DOHH2 (cell line): ENCODE data around the gene ZNF473.

ENCODE experiments used
- H3F3A ChIP-seq: fragments of 200-600 bp; sonication (generic), shearing (Covaris generic); 2 replicates; pipeline ENCODE4 v1.6.0; 2016; ENCODE audit warnings: antibody characterized with exemption, mild to moderate bottlenecking; ENCODE audit not compliant: control insufficient read depth, insufficient read depth
- H3K27ac ChIP-seq: fragments of 200-600 bp; sonication (generic); 2 replicates; pipeline ENCODE4 v1.5.1; 2014; ENCODE audit warnings: low read depth, mild to moderate bottlenecking, low read length, moderate library complexity
- H3K27me3 ChIP-seq: fragments of 200-600 bp; sonication (generic); 2 replicates; pipeline ENCODE4 v1.6.1; 2014; ENCODE audit warnings: mild to moderate bottlenecking, low read length, mixed read lengths; ENCODE audit not compliant: control insufficient read depth
- H3K36me3 ChIP-seq: fragments of 200-600 bp; sonication (generic); 2 replicates; pipeline ENCODE4 v1.6.1; 2014; ENCODE audit warnings: mild to moderate bottlenecking, low read length, moderate library complexity, mixed read lengths; ENCODE audit not compliant: control insufficient read depth
- H3K4me1 ChIP-seq: fragments of 200-600 bp; sonication (generic); 2 replicates; pipeline ENCODE4 v1.6.1; 2014; ENCODE audit warnings: mild to moderate bottlenecking, low read length, mixed read lengths; ENCODE audit not compliant: control insufficient read depth
- H3K4me2 ChIP-seq: fragments of 200-600 bp; sonication (generic); 2 replicates; pipeline ENCODE4 v1.6.0; 2014; ENCODE audit warnings: mild to moderate bottlenecking, low read length, moderate library complexity
- H3K4me3 ChIP-seq: fragments of 200-600 bp; sonication (generic); 2 replicates; pipeline ENCODE4 v1.5.1; 2014; ENCODE audit warnings: mild to moderate bottlenecking, low read length, mixed read lengths
- H3K79me2 ChIP-seq: fragments of 200-600 bp; sonication (generic); 2 replicates; pipeline ENCODE4 v1.6.1; 2014; ENCODE audit warnings: mild to moderate bottlenecking, low read length, mixed read lengths; ENCODE audit not compliant: control insufficient read depth
- H3K9me2 ChIP-seq: fragments of 200-600 bp; sonication (generic); replicated peaks from 2 replicates; pipeline ENCODE4 v1.6.1; 2014; ENCODE audit warnings: mild to moderate bottlenecking, low read length, mixed read lengths; ENCODE audit not compliant: control insufficient read depth
- H3K9me3 ChIP-seq: fragments of 200-600 bp; sonication (generic); 2 replicates; pipeline ENCODE4 v1.6.1; 2014; ENCODE audit warnings: antibody characterized with exemption, low read length, mixed read lengths; ENCODE audit not compliant: control insufficient read depth, insufficient read depth
- H4K20me1 ChIP-seq: fragments of 200-600 bp; sonication (generic); 2 replicates; pipeline ENCODE4 v1.6.0; 2014; ENCODE audit warnings: low read depth, mild to moderate bottlenecking, antibody characterized with exemption, low read length, moderate library complexity; ENCODE audit not compliant: control insufficient read depth, insufficient read depth
- EZH2phosphoT487 ChIP-seq: fragments of 200-600 bp; sonication (generic); IDR thresholded peaks from 2 replicates; pipeline ENCODE4 v1.6.1; 2017; ENCODE audit warnings: borderline replicate concordance, mild to moderate bottlenecking, antibody characterized with exemption, low read length, moderate library complexity, mixed read lengths
- TF ChIP-seq, protein P1 (sequence below): fragments of 200-600 bp; sonication (generic); IDR thresholded peaks from one replicate; pipeline ENCODE4 v1.5.1; 2014; ENCODE audit warnings: antibody characterized with exemption, mild to moderate bottlenecking, low read depth, low read length; ENCODE audit not compliant: poor library complexity, severe bottlenecking

ZNF473 gene

DNA sequence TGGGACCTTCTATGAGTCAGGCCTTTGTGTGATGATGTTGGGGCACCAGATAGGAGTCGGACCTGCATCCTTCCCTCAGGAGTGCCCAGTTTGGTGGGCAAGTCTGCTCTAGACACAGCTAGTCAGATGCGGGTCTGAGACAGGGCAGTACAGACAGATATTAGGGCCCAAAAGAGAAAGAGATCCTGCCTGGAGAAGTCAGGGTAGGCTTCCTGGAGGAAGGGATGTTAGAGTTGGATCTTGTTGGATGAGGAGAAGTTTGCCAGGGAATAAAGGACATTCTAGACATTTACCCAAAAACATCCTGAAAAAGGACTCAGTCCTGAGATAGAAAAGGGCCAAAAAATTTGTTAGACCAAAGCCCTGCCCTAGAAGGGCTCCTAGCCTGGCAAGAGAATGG, 17.9 kb upstream of the ZNF473 start:
- TF ChIP-seq, protein P1, sequence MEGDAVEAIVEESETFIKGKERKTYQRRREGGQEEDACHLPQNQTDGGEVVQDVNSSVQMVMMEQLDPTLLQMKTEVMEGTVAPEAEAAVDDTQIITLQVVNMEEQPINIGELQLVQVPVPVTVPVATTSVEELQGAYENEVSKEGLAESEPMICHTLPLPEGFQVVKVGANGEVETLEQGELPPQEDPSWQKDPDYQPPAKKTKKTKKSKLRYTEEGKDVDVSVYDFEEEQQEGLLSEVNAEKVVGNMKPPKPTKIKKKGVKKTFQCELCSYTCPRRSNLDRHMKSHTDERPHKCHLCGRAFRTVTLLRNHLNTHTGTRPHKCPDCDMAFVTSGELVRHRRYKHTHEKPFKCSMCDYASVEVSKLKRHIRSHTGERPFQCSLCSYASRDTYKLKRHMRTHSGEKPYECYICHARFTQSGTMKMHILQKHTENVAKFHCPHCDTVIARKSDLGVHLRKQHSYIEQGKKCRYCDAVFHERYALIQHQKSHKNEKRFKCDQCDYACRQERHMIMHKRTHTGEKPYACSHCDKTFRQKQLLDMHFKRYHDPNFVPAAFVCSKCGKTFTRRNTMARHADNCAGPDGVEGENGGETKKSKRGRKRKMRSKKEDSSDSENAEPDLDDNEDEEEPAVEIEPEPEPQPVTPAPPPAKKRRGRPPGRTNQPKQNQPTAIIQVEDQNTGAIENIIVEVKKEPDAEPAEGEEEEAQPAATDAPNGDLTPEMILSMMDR = no peak
- Histone ChIP-seq H3K79me2 (no peaks in the 10 kb centered on the region), H3K36me3 (peaks cover 37% of the 10 kb centered on the region), H3K4me2 (no peak overlapping the region), H3K27ac (no peak overlapping the region), H3K27me3 (no peaks in the 10 kb centered on the region), H4K20me1 (no peaks in the 10 kb centered on the region), H3K9me3 (no peaks in the 10 kb centered on the region), H3K4me3 (no peak overlapping the region), H3F3A (no peaks in the 10 kb centered on the region), H3K9me2 (no peaks in the 10 kb centered on the region), H3K4me1 (no peaks in the 10 kb centered on the region)

DNA sequence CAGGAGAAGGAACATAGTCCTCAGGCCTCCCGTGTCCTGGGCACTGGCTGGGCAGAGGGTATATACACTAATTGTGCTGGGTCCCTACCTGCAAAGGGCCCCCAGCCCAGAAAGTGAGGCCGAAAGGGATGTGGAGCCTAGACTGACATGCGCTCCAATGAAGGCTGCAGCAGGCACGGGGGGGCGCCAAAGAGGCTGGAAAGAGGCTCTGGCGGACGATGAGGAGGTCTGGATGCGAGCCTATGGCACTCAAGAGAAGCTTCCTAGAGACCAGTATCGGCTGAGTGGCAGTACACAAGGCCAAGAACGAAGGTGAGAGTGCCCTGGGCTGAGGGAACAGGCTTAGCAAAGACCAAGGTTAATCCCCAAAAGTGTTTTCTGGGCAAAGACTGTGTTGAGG, 17.3 kb upstream of the ZNF473 start:
- TF ChIP-seq EZH2phosphoT487 = no peak
- TF ChIP-seq, protein P1 = peak; percentile 44
- no peaks in the 10 kb centered on the region for H3K27me3 ChIP-seq
- no peaks in the 10 kb centered on the region for H3K9me3 ChIP-seq
- H4K20me1 ChIP-seq = no peaks in the 10 kb centered on the region
- no peak overlapping the region for H3K4me2 ChIP-seq
- no peak overlapping the region for H3K4me3 ChIP-seq
- H3K4me1 ChIP-seq = no peaks in the 10 kb centered on the region
- H3K79me2 ChIP-seq = no peaks in the 10 kb centered on the region
- H3K27ac ChIP-seq = no peak overlapping the region
- H3K9me2 ChIP-seq = no peaks in the 10 kb centered on the region
- no peaks in the 10 kb centered on the region for H3F3A ChIP-seq
- peaks cover 39% of the 10 kb centered on the region for H3K36me3 ChIP-seq

DNA sequence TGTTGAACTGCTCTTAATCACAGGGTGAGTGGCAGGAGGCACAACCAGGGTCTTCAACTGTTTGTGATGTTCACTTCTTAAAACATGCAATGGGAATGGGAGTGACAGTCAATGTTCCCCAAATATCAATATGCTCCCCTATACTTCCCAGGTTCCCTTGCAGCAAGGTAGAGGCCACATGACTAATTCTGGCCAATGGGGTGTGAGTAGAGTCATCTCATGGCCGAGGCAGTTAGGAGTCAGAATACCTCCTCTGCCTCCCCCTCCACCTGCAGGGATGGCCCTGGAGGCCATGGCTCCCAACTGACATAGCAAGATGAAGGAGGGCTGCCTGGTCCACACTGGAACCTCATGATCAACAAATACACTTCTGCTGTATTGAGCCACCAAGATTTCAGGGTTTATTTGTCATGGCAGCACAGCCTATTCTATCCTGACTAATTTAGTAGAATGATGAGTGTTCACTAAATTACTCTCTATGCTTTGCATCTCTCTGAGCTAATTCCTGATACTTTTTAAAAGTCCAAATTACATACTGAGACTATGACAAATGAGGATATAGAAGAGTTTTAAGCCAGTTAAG, 9.5 kb upstream of the ZNF473 start:
- Histone ChIP-seq H3K4me3 (no peak overlapping the region), H3K27me3 (no peaks in the 10 kb centered on the region), H3K9me2 (no peaks in the 10 kb centered on the region), H3K27ac (no peak overlapping the region), H3K36me3 (peaks cover 53% of the 10 kb centered on the region), H3F3A (no peaks in the 10 kb centered on the region), H4K20me1 (no peaks in the 10 kb centered on the region; the same call in 1 of the 2 replicates), H3K79me2 (peaks cover 4% of the 10 kb centered on the region), H3K9me3 (peaks cover 5% of the 10 kb centered on the region; the same call in 1 of the 2 replicates), H3K4me2 (no peak overlapping the region), H3K4me1 (no peaks in the 10 kb centered on the region)
- no peak for TF ChIP-seq EZH2phosphoT487
- TF ChIP-seq, protein P1 = no peak
